Colon (tissue), 2 donors: ENCODE measurements around the gene SORL1-AS1.

Experiments
- FAIRE-seq: peaks from 2 replicates; lab custom pipeline; 2012; peaks lifted over from hg19 to GRCh38; lab: Jason Lieb, UNC
- donor health status: control.
- donor health status: control.

Gene SORL1-AS1

GRCh38 chr11:121451178-121451985 is 1.4 kb downstream of the SORL1-AS1 start:
- no peak for FAIRE-seq

DNA sequence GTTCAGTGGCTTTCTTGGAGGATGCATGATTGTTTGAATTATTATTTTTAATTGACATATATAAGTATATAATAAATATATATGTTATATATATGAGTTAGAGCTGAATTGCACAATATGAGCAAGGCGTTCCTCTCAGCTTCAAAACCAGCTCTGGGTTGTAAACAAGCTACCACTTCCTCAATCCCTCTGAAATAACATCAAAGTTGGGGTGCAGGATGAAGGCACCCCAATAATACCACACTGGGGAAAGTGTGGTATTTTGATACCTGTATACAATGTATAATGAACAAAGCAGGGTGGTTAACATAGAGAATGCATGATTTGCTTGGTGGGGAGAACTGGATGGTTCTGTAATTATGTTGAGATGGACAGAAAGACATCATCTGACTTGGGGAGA is 2.4 kb downstream of the SORL1-AS1 start:
- FAIRE-seq: no peak

DNA sequence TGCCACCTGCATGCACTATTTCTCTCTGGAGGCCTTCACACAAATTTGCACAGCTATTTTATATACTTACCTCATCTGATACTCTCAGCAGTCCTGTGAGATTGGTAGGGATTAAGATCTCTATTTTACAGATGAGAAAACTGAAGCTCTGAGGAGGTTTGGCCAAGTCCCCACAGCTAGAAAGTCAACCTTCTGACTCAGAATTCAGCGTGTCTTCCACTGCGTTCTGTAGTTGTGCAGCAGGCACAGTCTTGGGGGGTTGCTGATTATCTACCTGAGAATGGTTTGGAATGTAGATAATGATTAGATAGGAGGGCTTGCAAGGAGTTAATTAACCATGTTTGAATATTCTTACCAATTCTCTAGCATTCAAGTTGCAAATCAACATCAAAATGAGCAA is 3.1 kb downstream of the SORL1-AS1 start:
- FAIRE-seq: no peak

DNA sequence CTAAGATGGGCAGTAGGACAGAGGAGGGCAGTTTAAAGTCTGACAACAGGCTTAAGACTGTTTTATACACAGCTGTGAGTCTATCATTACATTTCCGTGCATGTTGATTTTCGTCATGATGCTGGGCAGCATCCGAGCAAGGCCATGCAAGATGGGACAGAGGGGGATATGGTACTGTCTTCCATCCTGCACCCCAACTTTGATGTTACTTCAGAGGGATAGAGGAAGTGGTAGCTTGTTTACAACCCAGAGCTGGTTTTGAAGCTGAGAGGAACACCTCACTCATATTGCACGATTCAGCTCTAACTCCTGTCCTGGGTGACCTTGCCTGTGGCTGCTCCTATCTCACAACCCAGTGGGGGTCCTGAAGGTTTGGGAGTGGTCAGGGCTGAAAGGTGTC is 3.6 kb downstream of the SORL1-AS1 start:
- FAIRE-seq: no peak

DNA sequence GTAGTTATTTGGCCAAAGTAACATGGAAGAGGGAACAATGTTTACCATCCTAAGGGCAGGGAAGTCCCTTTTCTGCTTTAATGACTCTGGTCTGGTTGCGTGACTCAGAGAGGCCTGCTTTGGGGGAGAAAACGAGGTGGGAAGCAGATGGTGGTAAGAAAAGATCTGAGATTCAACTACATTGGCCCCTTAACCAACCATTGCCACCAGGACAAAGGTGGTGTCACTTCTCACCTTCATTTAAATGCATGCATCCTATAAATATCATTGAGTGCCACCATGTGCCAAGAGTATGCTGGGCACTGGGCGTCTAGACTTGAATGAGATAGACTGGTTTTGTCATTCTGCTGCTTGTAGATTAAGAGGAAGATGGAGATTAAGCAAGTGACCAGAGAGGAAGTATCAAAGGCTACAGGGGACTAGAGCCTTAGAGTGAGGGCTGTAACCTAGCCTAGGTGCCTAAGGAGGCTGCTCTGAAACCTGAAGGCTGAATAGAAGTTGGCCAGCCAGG is 4.3 kb downstream of the SORL1-AS1 start:
- FAIRE-seq: no peak

- FAIRE-seq: no peak
Measured at GRCh38 chr11:121448011-121448410, 4.8 kb downstream of the SORL1-AS1 start.

DNA sequence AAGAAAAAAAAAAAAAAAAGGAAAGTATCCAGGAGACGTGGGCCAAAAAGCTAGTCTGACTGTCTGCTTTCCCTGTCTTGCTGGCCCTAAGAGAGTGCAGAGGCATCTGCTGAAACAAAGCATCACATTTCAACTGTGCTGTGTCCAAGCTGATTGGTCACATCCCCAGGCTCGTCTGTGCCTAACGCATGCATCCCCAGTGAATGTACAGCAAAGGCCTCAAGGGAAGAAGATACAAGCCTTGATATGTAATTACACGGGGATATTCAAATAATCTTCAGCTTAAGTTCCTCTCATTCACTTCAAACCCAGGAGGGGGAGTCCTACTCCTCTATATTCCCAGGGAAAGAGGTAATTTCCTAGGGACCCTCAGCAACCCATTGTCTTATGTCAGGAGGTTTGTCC is 6.0 kb downstream of the SORL1-AS1 start:
- no peak for FAIRE-seq

- FAIRE-seq: no peak
Measured at GRCh38 chr11:121445071-121445768, 7.5 kb downstream of the SORL1-AS1 start.

DNA sequence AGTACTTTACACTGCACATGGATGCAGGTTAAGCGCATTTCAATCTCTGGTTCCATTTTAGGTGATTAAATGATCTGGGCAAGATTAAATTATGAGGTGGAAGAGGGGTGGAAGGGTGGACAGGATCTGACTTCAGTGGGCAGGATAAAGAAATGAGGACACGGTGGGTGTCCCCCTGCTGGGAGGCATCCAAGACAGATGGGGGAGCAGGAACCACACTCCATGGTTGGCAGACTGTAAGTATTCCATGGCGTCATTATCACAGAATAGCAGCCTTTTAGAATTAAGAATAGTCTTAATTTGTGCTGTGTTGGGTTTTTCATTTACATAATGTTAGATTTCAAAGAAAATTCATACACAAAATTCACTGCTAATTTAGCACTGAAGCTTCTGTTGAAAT is 8.2 kb downstream of the SORL1-AS1 start:
- no peak for FAIRE-seq

- no peak for FAIRE-seq
Measured at GRCh38 chr11:121443688-121444275, 9.0 kb downstream of the SORL1-AS1 start.

- FAIRE-seq: no peak
Measured at GRCh38 chr11:121441521-121441920, 11.2 kb downstream of the SORL1-AS1 start.

DNA sequence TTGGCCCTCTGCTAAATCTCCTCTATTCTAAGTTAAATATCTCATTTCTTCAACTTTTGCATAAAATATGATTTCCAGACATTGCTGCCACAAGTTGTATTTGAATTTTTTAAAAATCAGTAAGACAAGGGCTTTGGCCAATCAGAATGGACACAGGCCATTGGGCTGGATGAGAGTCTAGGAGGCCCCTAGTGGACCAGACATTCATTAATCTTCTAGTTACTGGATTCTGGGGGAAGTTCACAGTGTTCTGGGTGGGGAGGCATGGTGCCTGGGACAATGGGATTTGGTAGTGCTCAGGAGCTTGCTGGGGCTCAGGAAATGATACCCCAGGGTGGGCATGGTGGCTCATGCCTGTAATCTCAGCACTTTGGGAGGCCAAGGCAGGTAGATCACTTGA is 13.0 kb downstream of the SORL1-AS1 start:
- FAIRE-seq: no peak

DNA sequence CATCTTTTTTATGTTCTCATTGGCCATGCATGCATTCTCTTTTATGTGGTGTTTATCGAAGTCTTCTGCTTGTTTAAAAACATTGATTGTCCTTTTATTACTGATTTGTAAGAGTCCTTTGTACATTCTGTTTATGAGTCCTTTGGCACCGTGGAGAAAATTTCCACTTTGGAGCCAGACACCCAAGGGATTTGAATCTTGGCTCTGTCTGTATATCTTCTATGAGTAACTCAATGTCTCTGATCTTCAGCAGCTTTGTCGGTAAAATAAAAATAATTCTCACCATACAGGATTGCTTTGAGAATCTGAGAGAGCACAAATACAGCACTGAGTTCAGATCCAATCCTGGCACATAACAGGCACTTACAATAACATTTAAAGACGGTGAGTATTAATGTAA is 13.4 kb downstream of the SORL1-AS1 start:
- FAIRE-seq: no peak

GRCh38 chr11:121437686-121438078 is 15.1 kb downstream of the SORL1-AS1 start:
- no peak for FAIRE-seq

GRCh38 chr11:121437018-121437685 is 15.6 kb downstream of the SORL1-AS1 start:
- FAIRE-seq: no peak

- no peak for FAIRE-seq
Measured at GRCh38 chr11:121435551-121436511, 16.9 kb downstream of the SORL1-AS1 start.

- no peak for FAIRE-seq
Measured at GRCh38 chr11:121435132-121435531, 17.6 kb downstream of the SORL1-AS1 start.

DNA sequence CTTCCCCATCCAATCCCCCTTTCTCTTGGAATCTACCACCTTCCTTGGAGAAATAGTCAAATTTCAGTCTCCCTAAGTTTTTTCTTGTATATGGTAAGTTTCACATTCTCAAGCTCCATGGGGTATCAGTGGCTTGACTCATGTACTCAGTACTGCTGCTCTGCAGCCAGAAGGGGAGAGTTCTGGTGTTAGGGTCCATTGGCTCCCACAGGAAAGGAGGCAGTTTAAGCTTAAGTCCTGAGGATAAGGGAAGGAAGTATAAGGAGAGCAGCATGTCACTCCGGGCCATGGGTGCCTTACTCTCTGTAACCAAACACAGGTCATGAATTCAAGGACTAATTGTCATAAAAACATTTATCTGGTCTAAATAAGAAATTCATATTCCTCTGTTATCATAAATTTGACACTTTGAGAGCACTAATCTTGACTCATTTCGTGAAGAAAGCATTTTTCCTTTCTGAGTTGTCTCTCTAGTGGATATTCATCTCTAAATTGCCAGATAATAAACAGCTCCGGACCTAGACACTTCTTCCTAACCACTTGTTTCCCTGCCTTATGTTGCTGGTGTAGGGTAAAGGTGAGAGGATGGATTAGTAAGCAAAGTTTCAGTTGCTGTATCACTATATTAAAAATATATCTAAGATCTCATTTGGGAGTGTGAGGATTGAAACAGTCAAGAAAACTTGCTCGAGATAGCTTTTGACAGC is 20.8 kb downstream of the SORL1-AS1 start:
- FAIRE-seq: no peak

GRCh38 chr11:121429556-121429955 is 23.2 kb downstream of the SORL1-AS1 start:
- no peak for FAIRE-seq

DNA sequence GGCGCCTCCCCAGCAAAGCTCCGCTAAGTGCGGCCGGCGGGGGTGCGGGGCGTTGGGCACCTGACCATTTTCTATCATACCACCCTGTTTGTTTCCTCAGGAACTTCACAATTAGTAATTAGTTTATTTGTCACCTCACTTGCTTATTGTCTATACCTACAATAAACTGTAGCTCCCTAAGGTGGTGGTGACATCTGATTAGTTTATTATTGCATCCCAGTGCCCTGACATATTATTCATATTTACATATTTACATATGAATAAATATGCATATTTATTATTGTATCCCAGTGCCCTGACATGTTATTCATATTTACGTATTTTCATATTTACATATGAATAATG is 25.4 kb downstream of the SORL1-AS1 start:
- no peak for FAIRE-seq
